Choroid plexus epithelial cell (primary cell): ENCODE data around the gene HK2.
A peak's percentile ranks its signal among the peaks of the same experiment; 100 is the strongest.

Experiments
- DNase-seq: peaks from one replicate; pipeline ENCODE4 v3.0.0-alpha.2; 2010; ENCODE audit warnings: low read depth
- H3K4me3 ChIP-seq: 2 replicates; pipeline ENCODE4 v1.5.1; 2011; ENCODE audit warnings: low read depth, mild to moderate bottlenecking, control low read depth, low read length, moderate library complexity
- CTCF ChIP-seq: conservative IDR thresholded peaks from 2 replicates; pipeline ENCODE4 v1.5.1; 2011; ENCODE audit warnings: low read depth, mild to moderate bottlenecking, control low read depth, inconsistent platforms, low read length, moderate library complexity

The HK2 gene

GRCh38 chr2:74858281-74858680 lies 24.4 kb downstream of the HK2 start:
- no peak overlapping the region for H3K4me3 ChIP-seq
- no peak for TF ChIP-seq CTCF
- DNase-seq, result no peak

- no peak for DNase-seq
These were observed 26.2 kb downstream of the HK2 start for GRCh38 chr2:74860079-74860478.

GRCh38 chr2:74860521-74860920 lies 26.6 kb downstream of the HK2 start:
- peak; percentile 26 for DNase-seq
- no peak overlapping the region for H3K4me3 ChIP-seq
- no peak for TF ChIP-seq CTCF

More at GRCh38 chr2:74860079-74860478, 26.2 kb downstream of the HK2 start:
- no peak for TF ChIP-seq CTCF
- H3K4me3 ChIP-seq, result no peak overlapping the region

GRCh38 chr2:74861531-74861930 lies 27.6 kb downstream of the HK2 start:
- TF ChIP-seq CTCF, result no peak
- H3K4me3 ChIP-seq, result no peak overlapping the region
- DNase-seq, result no peak

- TF ChIP-seq CTCF, result no peak
- no peak for DNase-seq
- no peak overlapping the region for H3K4me3 ChIP-seq
These were observed 28.4 kb downstream of the HK2 start for GRCh38 chr2:74862020-74862964.

GRCh38 chr2:74863802-74864248 lies 29.9 kb downstream of the HK2 start:
- no peak for TF ChIP-seq CTCF
- no peak for DNase-seq
- no peak overlapping the region for H3K4me3 ChIP-seq
